ENCODE data around the gene LDHB. TPM values are rescaled to one million over a fixed set of nuclear protein-coding genes. Genes with fewer than 3 reads are reported as not detected.

The LDHB gene
- total RNA-seq, 1 experiment from 2014 or later = 1,454 TPM

GRCh38 chr12:21627924-21628323, 29.7 kb downstream of the LDHB start:
- POLR2A ChIA-PET = no interaction called here
- intact Hi-C loops (cut with micrococcal nuclease) = no loop called here

More at GRCh38 chr12:21627924-21628323, 29.7 kb downstream of the LDHB start:
- no peak overlapping the region for H3K4me2 ChIP-seq (ENCODE audit: low read length)
- H4K20me1 ChIP-seq (ENCODE audit: insufficient read depth) = no peaks in the 10 kb centered on the region
- no peak overlapping the region for H3K27ac ChIP-seq (ENCODE audit: low read depth, low read length)
- H3K4me1 ChIP-seq (ENCODE audit: control insufficient read depth in 1 of 2, insufficient read depth in 2 of 2, low read length in 2 of 2) = no peaks in the 10 kb centered on the region
- H3K36me3 ChIP-seq (ENCODE audit: control insufficient read depth in 1 of 2, insufficient read depth in 2 of 2, low read length in 2 of 2) = no peaks in the 10 kb centered on the region
- no TSS peak for BruUV-seq (replicated peaks)
- H3K9me2 ChIP-seq (ENCODE audit: insufficient read depth) = no peaks in the 10 kb centered on the region
- CTCF ChIA-PET = no interaction called here
- H3K9ac ChIP-seq (ENCODE audit: low read length) = no peak overlapping the region
- H2AFZ ChIP-seq (ENCODE audit: low read depth, low read length, poor library complexity, severe bottlenecking) = no peak overlapping the region
- RAD21 ChIA-PET (ENCODE audit: low non-redundant PET in 1 of 2, low total read pairs in 2 of 2, uncharacterized antibody in 2 of 2, unreplicated experiment in 2 of 2) = no interaction called here
- H3K79me2 ChIP-seq (ENCODE audit: insufficient read depth, low read length) = no peaks in the 10 kb centered on the region
- no peaks in the 10 kb centered on the region for H3K9me3 ChIP-seq (ENCODE audit: control insufficient read depth in 1 of 2, insufficient read depth in 1 of 2, low read depth in 1 of 2, low read length in 2 of 2)
- DNase-seq (ENCODE audit: low read depth, low spot score) = no peak
- H3K27me3 ChIP-seq (ENCODE audit: insufficient read depth, low read length) = no peaks in the 10 kb centered on the region
- H3K4me3 ChIP-seq (replicated peaks in 1 of 2; ENCODE audit: low read depth in 1 of 2, low read length in 2 of 2) = no peak overlapping the region
- ATAC-seq = no peak
- no peak for TF ChIP-seq RAD21 (IDR thresholded peaks at IDR 0.05; ENCODE audit: low read depth)
- TF ChIP-seq ATF3 (IDR thresholded peaks at IDR 0.05) = no peak
- no peak for TF ChIP-seq ZBTB33 (IDR thresholded peaks at IDR 0.05; ENCODE audit: extremely low read depth, insufficient replicate concordance, low read length)
- TF ChIP-seq TCF7L2 (IDR thresholded peaks at IDR 0.05; ENCODE audit: borderline replicate concordance, extremely low read depth, insufficient read depth, insufficient read length) = no peak
- TF ChIP-seq POLR2A (IDR thresholded peaks at IDR 0.05; ENCODE audit: borderline replicate concordance, extremely low read depth, insufficient read depth, insufficient read length) = no peak
- no peak for TF ChIP-seq SRF (IDR thresholded peaks at IDR 0.05; ENCODE audit: low read depth)
- no peak for TF ChIP-seq ZNF274 (IDR thresholded peaks at IDR 0.05; ENCODE audit: low read depth, low read length)
- TF ChIP-seq YY1 (IDR thresholded peaks at IDR 0.05; ENCODE audit: extremely low read depth, insufficient replicate concordance, low read depth, low read length) = no peak
- no peak for TF ChIP-seq EZH2 (IDR thresholded peaks at IDR 0.05)
- no peak for TF ChIP-seq CTCF (IDR thresholded peaks at IDR 0.05 in 2 of 3, conservative IDR thresholded peaks at IDR 0.05 in 1 of 3; ENCODE audit: borderline replicate concordance in 1 of 3, insufficient read depth in 1 of 3, low read depth in 2 of 3, low read length in 2 of 3)
- TF ChIP-seq CBX3 (IDR thresholded peaks at IDR 0.05; ENCODE audit: low read depth) = no peak
- TF ChIP-seq SIN3A (IDR thresholded peaks at IDR 0.05; ENCODE audit: low read depth) = no peak
- no peak for TF ChIP-seq JUND (IDR thresholded peaks at IDR 0.05)
- TF ChIP-seq SP1 (IDR thresholded peaks at IDR 0.05; ENCODE audit: low read depth) = no peak
- no peak for TF ChIP-seq ELF1 (IDR thresholded peaks at IDR 0.05; ENCODE audit: borderline replicate concordance, low read depth)
- no peak for TF ChIP-seq MAX (IDR thresholded peaks at IDR 0.05)
- no peak for TF ChIP-seq ZFX (IDR thresholded peaks at IDR 0.05)
- no peak for TF ChIP-seq POLR2AphosphoS5 (IDR thresholded peaks at IDR 0.05; ENCODE audit: low read depth, low read length)
- no peak for TF ChIP-seq CEBPB (IDR thresholded peaks at IDR 0.05; ENCODE audit: low read depth)

Measured in HCT116 (cell line).